Mucosa of descending colon (tissue), 3 donors: ENCODE data around the gene NFIX. TPM values are rescaled to one million over a fixed set of nuclear protein-coding genes. Genes with fewer than 3 reads are reported as not detected.

ENCODE experiments used
- ATAC-seq: fragments of 200-7000 bp; cut with Tn5 transposase; one replicate; pipeline ENCODE4 v1.9.1; 2020; ENCODE audit warnings: mild to moderate bottlenecking, moderate library complexity
- DNase-seq, 3 donors: peaks; one replicate each; pipeline ENCODE4 v3.0.0-alpha.2; 2020
- H3K36me3 ChIP-seq: fragments of 200-600 bp; one replicate; pipeline ENCODE4 v1.8.0; 2021; ENCODE audit warnings: low read depth, mild to moderate bottlenecking
- H3K4me1 ChIP-seq: fragments of 200-600 bp; one replicate; pipeline ENCODE4 v1.8.0; 2021; ENCODE audit warnings: low read depth, mild to moderate bottlenecking
- H3K4me3 ChIP-seq: fragments of 200-600 bp; one replicate; pipeline ENCODE4 v1.8.0; 2021; ENCODE audit warnings: mild to moderate bottlenecking
- H3K9me3 ChIP-seq: fragments of 200-600 bp; one replicate; pipeline ENCODE4 v1.8.0; 2021; ENCODE audit warnings: mild to moderate bottlenecking
- intact Hi-C, 2 donors: fragments of 100-400 bp; cut with DNase I in 1 of 2; cut with micrococcal nuclease in 1 of 2; formaldehyde crosslinking; loops; one replicate each; pipeline versions ENCODE4 v1.11.0 to v1.11.1; 2022; cut with DNase I, micrococcal nuclease
- total RNA-seq, 3 donors: library from RNA; stranded (reverse); fragmentation: NEBNext Ultra II Directional in 2 of 3; extraction: Animal tissue kit (Norgen Biotek cat#: 25700) in 2 of 3; gene quantifications; one replicate each; pipeline versions ENCODE4 v1.2.1 to v1.2.4, GENCODE V29; 2021 to 2023
- TF ChIP-seq, protein P1 (sequence below): fragments of 200-600 bp; IDR thresholded peaks from one replicate; pipeline ENCODE4 v1.8.0; 2022; ENCODE audit warnings: antibody characterized with exemption, mild to moderate bottlenecking
- donor health status: DM: no; HTN: no; CAD: no; lungs with moderate emphysema.
- donor health status: DM: no; HTN: no; CAD: no.
- donor health status: DM: no; HTN: yes; CAD: no.

NFIX gene
- total RNA-seq, 3 donors from 2014 or later: 59.4 to 238 (median 64.6) TPM

DNA sequence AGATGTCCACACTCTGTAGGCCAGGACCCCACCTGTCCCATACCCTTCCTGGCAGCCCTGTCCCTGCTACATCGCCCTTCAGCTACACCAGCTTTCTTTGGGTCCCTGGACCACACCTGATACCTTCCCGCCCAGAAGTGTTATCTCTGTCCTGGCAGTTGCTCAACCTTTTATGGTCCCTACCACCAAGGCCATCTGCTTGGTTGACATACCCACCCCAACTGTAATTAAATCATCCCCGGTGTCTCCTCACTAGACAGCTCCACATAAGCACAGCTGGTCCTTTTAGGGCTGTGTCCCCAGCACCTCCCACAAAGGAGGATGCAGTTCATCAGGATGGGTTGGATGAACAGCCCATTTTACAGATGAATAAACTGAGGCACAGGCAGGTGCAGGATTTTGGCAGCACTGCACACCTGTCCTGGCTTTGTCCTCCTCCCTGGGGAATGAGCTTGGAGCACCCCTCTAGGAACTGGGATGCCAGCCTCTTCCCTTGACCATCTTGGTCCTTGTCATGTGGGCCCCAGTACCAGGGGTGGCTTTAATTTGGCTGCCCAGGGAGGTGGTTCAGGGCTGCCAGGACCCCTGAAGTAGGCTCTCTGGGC, 135.7 kb downstream of the NFIX start:
- ATAC-seq (peak; percentile 51), DNase-seq (no peak)
- Histone ChIP-seq H3K4me1 (no peaks in the 10 kb centered on the region), H3K4me3 (no peak overlapping the region), H3K9me3 (no peaks in the 10 kb centered on the region), H3K36me3 (no peaks in the 10 kb centered on the region)
- intact Hi-C loops: no loop called here
- TF ChIP-seq, protein P1, sequence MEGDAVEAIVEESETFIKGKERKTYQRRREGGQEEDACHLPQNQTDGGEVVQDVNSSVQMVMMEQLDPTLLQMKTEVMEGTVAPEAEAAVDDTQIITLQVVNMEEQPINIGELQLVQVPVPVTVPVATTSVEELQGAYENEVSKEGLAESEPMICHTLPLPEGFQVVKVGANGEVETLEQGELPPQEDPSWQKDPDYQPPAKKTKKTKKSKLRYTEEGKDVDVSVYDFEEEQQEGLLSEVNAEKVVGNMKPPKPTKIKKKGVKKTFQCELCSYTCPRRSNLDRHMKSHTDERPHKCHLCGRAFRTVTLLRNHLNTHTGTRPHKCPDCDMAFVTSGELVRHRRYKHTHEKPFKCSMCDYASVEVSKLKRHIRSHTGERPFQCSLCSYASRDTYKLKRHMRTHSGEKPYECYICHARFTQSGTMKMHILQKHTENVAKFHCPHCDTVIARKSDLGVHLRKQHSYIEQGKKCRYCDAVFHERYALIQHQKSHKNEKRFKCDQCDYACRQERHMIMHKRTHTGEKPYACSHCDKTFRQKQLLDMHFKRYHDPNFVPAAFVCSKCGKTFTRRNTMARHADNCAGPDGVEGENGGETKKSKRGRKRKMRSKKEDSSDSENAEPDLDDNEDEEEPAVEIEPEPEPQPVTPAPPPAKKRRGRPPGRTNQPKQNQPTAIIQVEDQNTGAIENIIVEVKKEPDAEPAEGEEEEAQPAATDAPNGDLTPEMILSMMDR: no peak

DNA sequence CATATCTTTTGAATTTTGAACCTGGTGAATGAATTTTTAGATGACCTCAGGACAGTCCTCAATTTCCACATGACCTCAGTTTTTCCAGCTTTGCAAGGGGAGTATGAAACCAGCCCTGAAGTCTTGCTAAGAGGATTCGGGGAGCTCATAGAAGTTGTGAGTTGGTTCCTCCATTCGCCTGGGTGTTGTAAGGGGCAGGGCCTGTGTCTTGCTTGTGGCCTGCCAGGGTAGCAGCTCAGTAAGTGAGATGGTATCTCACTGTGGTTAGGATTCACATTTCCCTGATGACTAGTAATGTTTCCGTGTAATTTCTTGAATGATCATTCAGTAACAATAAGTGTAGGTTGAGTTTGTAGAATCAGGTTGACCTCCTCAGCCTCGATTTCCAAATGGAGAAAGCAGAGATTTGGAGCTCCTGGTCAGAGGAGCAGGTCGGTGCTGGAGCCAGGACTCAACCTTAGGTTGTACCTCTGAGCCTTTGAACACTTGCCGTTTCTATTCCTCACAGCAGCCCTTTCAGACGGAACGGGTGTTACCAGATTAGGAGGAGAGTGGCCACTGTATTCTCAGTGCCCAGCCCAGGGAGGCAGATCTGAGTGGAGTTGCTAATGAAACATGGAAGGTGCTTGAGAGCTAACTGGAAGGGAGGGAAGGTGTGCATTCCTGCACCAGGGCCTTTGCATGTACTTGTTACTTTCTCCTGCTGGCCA, 137.4 kb downstream of the NFIX start:
- no peaks in the 10 kb centered on the region for H3K9me3 ChIP-seq
- TF ChIP-seq, protein P1: no peak
- H3K4me1 ChIP-seq: no peaks in the 10 kb centered on the region
- H3K4me3 ChIP-seq: no peak overlapping the region
- H3K36me3 ChIP-seq: no peaks in the 10 kb centered on the region
- DNase-seq: no peak
- intact Hi-C loops: no loop called here
- no peak for ATAC-seq

DNA sequence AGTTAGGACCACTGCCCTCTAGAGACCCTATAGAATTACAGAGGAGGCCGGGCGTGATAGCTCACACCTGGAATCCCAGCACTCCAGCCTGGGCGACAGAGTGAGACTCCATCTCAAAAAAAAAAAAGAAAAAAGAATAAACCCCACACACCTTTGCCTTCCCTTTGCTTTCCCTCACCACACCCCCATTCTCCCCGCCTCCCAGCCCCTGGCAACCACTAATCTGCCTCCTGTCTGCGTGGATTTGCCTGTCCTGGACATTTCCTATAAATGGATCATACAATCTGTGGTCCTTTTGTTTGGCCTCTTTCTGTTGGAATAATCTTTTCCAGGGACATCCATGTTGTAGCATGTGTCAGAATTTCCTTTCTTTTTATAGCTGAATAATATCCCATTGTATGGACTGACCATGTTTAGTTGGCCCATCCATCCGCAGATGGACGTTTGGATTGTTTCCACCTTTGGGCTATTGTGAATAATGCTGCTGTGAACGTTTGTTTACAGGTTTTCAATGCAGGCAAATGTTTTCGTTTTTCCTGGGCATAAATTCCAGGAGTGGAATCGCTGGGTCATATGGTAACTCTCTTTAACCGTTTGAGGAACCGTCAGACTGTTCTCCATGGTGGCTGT, 138.1 kb downstream of the NFIX start:
- intact Hi-C loops: no loop called here

DNA sequence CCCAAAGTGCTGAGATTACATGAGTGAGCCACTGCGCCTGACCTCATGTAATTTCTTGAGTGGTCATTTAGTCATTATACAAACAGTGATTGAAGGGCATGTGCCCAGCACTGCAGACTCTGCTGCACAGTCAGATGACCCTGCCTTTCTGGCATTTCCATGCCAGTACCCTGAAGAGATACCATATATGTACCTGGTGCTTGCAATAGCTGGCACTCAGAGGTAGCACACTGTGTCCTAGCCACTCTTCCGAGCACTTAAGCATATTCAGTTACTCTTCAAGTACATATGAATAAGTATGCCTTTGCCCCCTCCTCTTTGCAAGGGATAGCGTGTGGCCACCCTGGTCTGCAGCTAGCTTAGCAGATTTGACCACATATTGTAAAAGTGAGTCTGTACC, 139.4 kb downstream of the NFIX start:
- intact Hi-C loops: no loop called here
- Histone ChIP-seq H3K4me3 (no peak overlapping the region), H3K9me3 (no peaks in the 10 kb centered on the region), H3K4me1 (no peaks in the 10 kb centered on the region), H3K36me3 (no peaks in the 10 kb centered on the region)
- TF ChIP-seq, protein P1: no peak
- DNase-seq: no peak
- ATAC-seq: no peak

More for the DNA sequence above, 138.1 kb downstream of the NFIX start:
- ATAC-seq (no peak), DNase-seq (no peak)
- Histone ChIP-seq H3K36me3 (no peaks in the 10 kb centered on the region), H3K4me1 (no peaks in the 10 kb centered on the region), H3K4me3 (no peak overlapping the region), H3K9me3 (no peaks in the 10 kb centered on the region)
- TF ChIP-seq, protein P1: no peak

DNA sequence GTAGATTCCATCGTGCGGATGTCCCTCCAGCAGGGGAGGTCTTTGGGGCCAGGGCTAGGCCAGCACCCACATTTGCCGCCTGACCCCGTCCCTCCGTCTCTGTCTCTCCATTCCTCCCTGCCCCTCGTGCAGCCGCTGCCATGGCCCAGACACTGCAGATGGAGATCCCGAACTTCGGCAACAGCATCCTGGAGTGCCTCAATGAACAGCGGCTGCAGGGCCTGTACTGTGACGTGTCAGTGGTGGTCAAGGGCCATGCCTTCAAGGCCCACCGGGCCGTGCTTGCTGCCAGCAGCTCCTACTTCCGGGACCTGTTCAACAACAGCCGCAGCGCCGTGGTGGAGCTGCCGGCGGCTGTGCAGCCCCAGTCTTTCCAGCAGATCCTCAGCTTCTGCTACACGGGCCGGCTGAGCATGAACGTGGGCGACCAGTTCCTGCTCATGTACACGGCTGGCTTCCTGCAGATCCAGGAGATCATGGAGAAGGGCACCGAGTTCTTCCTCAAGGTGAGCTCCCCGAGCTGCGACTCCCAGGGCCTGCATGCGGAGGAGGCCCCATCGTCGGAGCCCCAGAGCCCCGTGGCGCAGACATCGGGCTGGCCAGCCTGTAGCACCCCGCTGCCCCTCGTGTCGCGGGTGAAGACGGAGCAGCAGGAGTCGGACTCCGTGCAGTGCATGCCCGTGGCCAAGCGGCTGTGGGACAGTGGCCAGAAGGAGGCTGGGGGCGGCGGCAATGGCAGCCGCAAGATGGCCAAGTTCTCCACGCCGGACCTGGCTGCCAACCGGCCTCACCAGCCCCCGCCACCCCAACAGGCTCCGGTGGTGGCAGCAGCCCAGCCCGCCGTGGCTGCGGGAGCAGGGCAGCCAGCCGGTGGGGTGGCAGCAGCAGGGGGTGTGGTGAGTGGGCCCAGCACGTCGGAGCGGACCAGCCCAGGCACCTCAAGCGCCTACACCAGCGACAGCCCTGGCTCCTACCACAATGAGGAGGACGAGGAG, 140.1 kb downstream of the NFIX start:
- Histone ChIP-seq H3K4me3 (no peak overlapping the region), H3K4me1 (no peaks in the 10 kb centered on the region), H3K9me3 (no peaks in the 10 kb centered on the region), H3K36me3 (no peaks in the 10 kb centered on the region)
- DNase-seq (no peak), ATAC-seq (no peak)
- intact Hi-C loops: no loop called here
- TF ChIP-seq, protein P1: no peak
